GM18519 (cell line): ENCODE data around the gene CARMIL3.
"Not testable (repeated sequence)": the region's sequence is repeated elsewhere in the genome, so short reads cannot be mapped to it uniquely, and the experiment has no call there.

Source experiments
- ATAC-seq: cut with Tn5 transposase; IDR thresholded peaks from one replicate; pipeline ENCODE4 v1.9.1; 2021; ENCODE audit warnings: mild to moderate bottlenecking, moderate library complexity; ENCODE audit not compliant: unreplicated experiment, low FRiP score

CARMIL3 gene, protein sequence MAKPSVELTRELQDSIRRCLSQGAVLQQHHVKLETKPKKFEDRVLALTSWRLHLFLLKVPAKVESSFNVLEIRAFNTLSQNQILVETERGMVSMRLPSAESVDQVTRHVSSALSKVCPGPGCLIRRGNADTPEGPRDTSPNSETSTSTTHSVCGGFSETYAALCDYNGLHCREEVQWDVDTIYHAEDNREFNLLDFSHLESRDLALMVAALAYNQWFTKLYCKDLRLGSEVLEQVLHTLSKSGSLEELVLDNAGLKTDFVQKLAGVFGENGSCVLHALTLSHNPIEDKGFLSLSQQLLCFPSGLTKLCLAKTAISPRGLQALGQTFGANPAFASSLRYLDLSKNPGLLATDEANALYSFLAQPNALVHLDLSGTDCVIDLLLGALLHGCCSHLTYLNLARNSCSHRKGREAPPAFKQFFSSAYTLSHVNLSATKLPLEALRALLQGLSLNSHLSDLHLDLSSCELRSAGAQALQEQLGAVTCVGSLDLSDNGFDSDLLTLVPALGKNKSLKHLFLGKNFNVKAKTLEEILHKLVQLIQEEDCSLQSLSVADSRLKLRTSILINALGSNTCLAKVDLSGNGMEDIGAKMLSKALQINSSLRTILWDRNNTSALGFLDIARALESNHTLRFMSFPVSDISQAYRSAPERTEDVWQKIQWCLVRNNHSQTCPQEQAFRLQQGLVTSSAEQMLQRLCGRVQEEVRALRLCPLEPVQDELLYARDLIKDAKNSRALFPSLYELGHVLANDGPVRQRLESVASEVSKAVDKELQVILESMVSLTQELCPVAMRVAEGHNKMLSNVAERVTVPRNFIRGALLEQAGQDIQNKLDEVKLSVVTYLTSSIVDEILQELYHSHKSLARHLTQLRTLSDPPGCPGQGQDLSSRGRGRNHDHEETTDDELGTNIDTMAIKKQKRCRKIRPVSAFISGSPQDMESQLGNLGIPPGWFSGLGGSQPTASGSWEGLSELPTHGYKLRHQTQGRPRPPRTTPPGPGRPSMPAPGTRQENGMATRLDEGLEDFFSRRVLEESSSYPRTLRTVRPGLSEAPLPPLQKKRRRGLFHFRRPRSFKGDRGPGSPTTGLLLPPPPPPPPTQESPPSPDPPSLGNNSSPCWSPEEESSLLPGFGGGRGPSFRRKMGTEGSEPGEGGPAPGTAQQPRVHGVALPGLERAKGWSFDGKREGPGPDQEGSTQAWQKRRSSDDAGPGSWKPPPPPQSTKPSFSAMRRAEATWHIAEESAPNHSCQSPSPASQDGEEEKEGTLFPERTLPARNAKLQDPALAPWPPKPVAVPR (N-terminal part only)

GRCh38 chr14:24051789-24052655 is at the start of gene CARMIL3:
CARMIL3 (plus strand) TSS chr14:24052009; CDS start chr14:24052154, 145 bp downstream.
- ATAC-seq = peak; percentile 54

DNA sequence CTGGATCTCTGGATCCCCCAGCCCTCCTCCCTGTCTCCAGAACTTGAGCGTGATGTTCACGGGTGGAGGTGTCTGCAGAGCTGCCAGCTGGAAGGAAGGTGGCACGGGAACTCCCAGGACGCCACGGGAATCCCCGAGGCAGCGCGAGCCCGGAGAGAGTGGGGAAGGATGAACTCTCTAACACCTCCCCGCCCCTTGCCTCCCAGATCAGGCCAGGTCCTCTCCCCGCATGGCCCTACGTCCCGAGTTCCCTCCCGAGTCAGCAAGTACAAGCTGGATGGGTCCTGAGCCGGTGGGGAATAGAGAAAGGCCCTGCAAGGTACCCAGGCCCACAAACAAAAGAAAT is 45.4 kb upstream of the CARMIL3 start:
- not testable (repeated sequence) for ATAC-seq

GRCh38 chr14:24006817-24007652 is 44.8 kb upstream of the CARMIL3 start:
- not testable (repeated sequence) for ATAC-seq

- ATAC-seq = no peak
These were observed 40.8 kb upstream of the CARMIL3 start for GRCh38 chr14:24011051-24011450.

DNA sequence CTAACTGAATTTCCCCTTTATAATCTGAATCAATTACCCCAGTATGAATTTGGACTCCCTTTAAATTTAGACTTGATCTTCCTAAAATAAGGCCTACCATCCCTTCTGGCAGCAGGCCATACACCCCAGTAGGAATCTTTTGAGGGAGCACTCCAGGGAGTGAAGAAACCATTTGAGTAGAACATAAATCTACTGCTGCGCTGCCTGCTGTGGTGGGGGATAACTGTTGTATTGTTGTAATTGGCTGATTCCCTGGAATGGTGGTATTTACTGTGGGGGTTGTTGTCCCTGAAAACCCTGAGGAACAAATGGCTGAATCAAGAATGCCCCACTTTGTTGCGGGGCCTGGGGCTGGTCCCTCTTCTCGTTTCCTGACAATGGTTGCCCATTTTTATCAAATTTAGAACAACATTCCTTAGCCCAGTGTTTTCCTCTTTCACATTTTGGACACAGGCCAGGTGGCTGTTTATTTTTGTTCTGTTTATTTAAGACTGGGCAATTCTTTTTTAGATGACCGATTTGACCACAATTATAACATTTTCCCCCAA is 39.0 kb upstream of the CARMIL3 start:
- not testable (repeated sequence) for ATAC-seq

DNA sequence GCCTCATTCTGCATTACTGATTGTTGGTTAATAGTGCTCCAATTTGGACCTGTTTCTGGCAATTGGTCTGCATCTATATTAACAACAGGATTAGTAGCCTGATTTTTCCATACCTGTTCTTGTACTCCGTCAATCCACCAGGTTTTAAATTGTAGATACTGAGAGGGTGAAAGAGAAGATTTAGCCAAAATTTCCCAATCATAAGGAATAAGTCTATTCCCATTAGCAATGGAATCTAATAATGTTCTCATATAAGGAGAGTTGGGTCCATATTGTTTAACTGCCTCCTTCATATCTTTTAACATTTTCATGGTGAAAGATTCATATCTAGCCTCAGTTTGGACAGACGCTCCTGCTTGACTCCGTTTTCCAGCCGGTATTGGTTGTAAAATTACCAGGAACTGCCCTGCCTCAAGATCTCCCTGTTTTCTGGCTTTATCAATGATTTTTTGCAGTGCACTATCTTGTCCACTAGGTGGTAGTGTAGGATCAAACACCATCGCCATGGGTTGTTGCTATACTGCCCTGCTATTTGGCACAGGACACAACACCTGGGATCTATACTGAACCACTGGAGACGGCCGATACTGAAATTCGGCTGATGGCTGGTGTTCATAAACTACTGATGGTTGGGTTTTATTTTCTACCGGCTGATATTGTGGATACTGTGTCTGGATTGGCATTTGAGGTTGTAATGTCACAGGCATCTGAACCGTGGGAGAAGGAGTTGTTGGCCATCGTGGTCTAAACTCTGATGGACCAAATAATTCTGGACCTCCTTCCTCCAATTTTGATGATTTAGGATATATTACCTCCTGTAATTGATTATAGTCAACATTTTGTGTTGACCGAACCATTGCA is 37.9 kb upstream of the CARMIL3 start:
- ATAC-seq = no peak

DNA sequence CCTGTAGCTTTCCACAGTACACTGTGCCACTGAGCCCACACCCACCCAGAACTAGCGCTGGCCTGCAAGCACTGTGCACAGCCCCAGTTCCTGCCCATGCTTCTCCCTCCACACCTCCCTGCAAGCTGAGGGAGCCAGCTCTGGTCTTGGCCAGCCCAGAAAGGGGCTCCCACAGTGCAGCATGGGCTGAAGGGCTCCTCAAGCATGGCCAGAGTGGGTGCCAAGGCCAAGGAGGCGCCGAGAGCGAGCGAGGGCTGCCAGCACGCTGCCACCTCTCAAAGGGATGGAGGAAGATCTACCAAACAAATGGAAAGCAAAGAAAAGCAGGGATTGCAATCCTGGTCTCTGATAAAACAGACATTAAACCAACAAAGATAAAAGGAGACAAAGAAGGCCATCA is 36.1 kb upstream of the CARMIL3 start:
- ATAC-seq = not testable (repeated sequence)

GRCh38 chr14:24018978-24019377 is 32.8 kb upstream of the CARMIL3 start:
- ATAC-seq = not testable (repeated sequence)

- ATAC-seq = not testable (repeated sequence)
These were observed 31.9 kb upstream of the CARMIL3 start for GRCh38 chr14:24019944-24020343.

DNA sequence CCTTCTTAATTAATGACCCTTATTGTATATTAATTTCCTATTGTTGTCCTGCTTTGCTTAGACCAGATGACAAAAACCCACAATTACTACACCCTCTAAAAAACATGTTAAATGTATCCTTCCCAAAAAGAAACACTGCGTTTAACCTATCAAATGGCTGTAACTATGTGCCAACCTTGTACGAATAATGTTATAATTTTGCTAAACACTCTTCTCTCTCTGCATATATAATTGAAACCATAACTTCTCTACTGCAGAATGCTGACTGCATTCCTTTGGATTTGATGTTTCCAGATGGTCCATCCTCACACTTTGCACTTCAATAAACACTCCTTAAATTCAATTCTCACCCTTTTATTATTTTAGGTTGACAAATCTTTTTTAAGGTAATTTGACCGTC is 31.3 kb upstream of the CARMIL3 start:
- not testable (repeated sequence) for ATAC-seq

GRCh38 chr14:24024939-24025418 is 26.8 kb upstream of the CARMIL3 start:
- not testable (repeated sequence) for ATAC-seq

DNA sequence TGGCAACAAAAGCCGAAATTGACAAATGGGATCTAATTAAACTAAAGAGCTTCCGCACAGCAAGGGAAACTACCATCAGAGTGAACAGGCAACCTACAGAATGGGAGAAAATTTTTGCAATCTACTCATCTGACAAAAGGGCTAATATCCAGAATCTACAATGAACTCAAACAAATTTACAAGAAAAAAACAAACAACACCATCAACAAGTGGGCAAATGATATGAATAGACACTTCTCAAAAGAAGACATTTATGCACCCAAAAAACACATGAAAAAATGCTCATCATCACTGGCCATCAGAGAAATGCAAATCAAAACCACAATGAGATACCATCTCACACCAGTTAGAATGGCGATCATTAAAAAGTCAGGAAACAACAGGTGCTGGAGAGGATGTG is 22.1 kb upstream of the CARMIL3 start:
- not testable (repeated sequence) for ATAC-seq

GRCh38 chr14:24031331-24031730 is 20.5 kb upstream of the CARMIL3 start:
- ATAC-seq = not testable (repeated sequence)

GRCh38 chr14:24032727-24033418 is 18.9 kb upstream of the CARMIL3 start:
- ATAC-seq = no peak

- ATAC-seq = not testable (repeated sequence)
These were observed 16.0 kb upstream of the CARMIL3 start for GRCh38 chr14:24035769-24036168.

DNA sequence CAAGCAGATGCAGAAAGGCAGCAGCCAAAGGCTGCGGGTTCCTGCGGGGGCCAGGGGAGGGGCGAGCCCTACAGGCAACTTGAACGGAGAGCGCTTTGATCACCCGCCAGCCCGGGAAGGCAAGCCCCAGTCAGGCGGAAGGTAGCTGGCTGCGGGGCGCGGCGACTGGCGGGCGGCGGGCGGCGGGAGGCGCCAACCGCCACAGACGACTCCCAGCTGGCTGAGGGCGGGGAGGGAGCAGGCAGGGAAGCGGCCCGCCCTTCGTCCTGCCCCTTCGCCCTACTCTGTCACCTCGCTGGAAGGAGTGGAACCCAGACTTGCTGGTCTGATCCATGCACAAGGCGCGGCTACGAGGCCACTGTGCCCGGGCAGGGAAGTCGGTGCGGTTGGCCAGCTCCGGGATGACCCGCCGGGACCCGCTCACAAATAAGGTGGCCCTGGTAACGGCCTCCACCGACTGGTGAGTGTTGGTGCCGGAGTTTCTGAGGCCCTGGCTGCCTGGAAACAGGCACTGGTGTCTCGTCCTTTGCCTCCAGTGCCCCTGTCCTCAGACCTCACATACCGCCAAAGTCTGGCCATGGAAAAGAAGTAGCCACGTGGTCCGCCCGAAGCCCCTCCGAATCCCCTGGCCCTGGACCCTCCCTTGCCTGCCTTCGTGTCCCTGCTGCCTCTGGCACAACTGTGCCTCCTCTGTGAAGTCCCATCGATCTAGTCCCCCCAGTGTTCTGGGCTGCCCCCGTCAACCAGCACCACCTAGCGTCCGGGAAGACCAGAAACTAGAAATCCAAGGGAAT is 15.4 kb upstream of the CARMIL3 start:
- no peak for ATAC-seq
